GM19035 (cell line): Measurements from ENCODE around the gene MEX3D.
"Not testable (repeated sequence)": the region's sequence is repeated elsewhere in the genome, so short reads cannot be mapped to it uniquely, and the experiment has no call there.

Experiments used
- ATAC-seq: cut with Tn5 transposase; IDR thresholded peaks from one replicate; pipeline ENCODE4 v1.9.1; 2021; ENCODE audit not compliant: unreplicated experiment

Gene MEX3D

GRCh38 chr19:1522061-1522460 is 46.1 kb downstream of the MEX3D start:
- no peak for ATAC-seq

- ATAC-seq = no peak
Measured at GRCh38 chr19:1521636-1522035, 46.5 kb downstream of the MEX3D start.

GRCh38 chr19:1520203-1520780 is 47.8 kb downstream of the MEX3D start:
- no peak for ATAC-seq

DNA sequence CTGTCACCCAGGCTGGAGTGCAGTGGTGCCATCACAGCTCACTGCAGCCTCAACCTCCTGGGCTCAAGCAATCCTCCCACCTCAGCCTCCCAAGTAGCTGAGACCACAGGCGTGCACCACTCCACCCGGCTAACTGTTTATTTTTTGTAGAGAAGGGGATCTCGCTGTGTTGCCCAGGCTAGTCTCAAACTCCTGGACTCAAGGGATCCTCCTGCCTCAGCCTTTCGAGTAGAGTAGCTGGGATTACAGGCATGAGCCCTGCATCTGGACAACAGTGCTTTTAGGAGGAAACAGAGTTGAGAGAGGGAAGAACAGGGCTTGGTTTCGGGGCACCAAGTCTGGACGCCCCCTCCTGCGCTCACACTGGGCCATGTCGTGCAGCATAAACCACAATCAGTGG is 48.3 kb downstream of the MEX3D start:
- not testable (repeated sequence) for ATAC-seq

DNA sequence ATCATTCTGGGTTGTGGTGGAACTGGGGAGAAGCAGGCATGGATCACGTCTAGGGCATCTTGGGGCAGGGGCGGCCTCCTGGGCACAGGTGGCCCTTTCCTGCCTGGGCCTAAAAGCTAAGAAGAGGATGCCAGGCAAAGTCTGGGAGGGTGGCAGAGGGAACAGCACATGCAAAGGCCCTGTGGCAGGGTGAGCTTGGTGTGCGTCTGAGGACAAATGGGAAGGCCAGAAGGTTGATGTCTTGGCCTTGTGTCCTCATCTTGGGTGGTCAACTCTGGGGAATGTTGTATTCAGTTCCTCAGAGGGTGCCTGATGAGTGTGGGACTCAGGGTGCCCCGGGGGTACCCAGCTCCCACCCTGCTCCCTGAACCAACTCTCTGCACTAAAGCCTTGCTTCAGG is 49.7 kb downstream of the MEX3D start:
- ATAC-seq = no peak

GRCh38 chr19:1516395-1516753 is 51.8 kb downstream of the MEX3D start:
- no peak for ATAC-seq

GRCh38 chr19:1514986-1515721 is 53.0 kb downstream of the MEX3D start:
- ATAC-seq = no peak

DNA sequence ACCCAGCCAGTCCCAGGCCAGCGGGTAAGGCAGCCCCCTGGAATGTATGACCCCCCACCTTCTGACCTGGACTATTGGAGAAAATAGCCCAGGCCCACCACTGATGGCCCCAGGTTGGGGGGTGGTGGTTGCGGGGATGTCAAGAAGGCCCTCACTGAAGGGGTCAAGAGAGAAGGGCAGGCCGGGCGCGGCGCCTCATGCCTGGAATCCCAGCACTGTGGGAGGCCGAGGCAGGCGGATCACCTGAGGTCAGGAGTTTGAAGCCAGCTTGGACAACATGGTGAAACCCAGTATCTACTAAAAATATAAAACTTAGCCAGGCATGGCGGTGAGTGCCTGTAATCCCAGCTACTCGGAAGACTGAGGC is 53.8 kb downstream of the MEX3D start:
- ATAC-seq = no peak

- ATAC-seq = no peak
Measured at GRCh38 chr19:1513499-1514294, 54.4 kb downstream of the MEX3D start.

GRCh38 chr19:1512671-1513498 is 55.2 kb downstream of the MEX3D start, which contains the start of gene ADAMTSL5:
Gene ADAMTSL5, minus strand, starts transcription at chr19:1513019. Its CDS starts 2,076 bp downstream, at chr19:1510943.
- no peak for ATAC-seq

- ATAC-seq = no peak
Measured at GRCh38 chr19:1511318-1512317, 56.5 kb downstream of the MEX3D start.

- no peak for ATAC-seq
Measured at GRCh38 chr19:1510807-1511206, 57.3 kb downstream of the MEX3D start.

- no peak for ATAC-seq
Measured at GRCh38 chr19:1510442-1510806, 57.7 kb downstream of the MEX3D start.

DNA sequence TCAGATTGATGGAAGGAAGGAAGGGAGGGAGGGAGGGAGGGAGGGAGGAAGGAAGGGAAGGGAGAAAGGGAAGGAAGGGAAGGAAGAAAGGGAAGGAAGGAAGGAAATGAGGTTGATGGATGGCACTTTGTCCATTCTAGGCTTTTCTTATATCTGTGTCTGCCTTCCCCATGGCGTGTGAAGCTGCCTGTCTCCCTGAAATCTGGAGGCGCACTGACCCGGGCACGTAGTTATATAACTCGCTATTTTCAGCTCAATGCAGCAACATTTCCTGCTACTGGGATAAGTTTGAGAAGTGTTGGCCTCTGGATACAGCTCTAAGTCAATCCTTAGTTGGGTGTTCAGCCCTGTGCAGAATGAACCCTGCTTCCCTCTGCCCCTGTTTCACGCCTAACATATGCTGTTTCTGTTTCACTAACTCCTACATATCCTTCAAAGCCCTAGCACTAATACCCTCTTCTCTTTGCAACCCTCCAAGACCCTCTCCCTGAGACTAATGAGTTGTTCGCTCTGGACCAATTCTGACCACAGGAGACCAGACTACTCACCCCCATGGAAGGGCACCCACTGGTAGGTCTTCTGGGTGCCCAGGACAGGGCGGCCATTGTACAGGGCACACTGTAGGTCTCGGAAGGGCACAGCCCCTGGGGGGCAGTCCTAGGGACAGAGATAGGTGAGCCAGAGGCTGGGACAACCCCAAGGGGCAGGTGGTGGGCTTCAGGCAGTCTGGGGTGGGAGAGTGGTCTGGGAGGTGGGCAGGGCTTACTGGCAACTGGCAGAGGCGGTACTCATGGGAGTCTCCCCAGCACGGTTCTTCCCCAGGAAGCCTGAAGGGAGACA is 58.3 kb downstream of the MEX3D start:
- no peak for ATAC-seq

DNA sequence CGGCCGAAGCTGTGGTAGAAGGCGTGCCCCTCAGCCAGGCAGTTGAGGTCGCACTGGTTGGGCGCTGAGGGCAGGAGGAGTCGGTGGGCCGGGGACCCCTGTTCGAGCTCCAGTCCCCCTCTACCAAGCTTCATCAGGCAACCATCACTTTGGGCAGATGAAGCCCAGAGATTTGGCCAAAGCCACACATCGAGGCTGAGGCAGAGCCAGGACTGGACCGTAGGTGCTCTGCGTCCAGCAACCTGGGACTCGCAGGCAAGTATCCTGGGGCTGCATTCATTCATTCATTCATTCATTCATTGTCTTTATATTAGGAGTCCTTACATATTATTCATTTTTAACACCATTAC is 59.6 kb downstream of the MEX3D start:
- no peak for ATAC-seq

- no peak for ATAC-seq
Measured at GRCh38 chr19:1507763-1508506, 60.2 kb downstream of the MEX3D start.

DNA sequence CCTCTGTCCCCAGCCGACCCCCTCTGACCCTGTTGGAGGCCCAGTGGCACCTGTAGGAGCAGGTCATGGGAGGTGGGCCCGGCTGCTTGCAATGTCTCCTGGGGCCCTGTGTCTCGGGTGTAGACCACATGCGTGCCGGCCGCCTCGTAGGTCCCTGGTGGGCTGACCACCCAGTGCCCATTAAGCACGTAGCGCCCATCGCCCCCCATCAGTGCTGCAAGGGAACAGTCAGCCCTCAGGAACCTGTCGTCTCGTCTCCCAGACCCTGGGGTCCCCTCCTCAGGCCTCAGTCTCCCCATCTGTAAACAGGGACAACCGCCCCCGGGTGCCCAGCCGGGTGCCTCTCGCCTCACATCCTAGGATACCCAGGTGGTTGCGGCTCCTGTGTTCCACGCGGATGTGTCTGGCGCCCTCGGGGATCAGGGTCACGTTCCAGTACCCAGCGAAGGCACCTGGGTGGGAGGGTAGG is 60.9 kb downstream of the MEX3D start:
- ATAC-seq = no peak
